Left forelimb (tissue), 1 donor: ENCODE measurements around the gene LRRC8B.
"Not testable (repeated sequence)": the region's sequence is repeated elsewhere in the genome, so short reads cannot be mapped to it uniquely, and the experiment has no call there.

Experiments used
- DNase-seq: peaks from one replicate; pipeline ENCODE4 v3.0.0-alpha.2; 2018; ENCODE audit warnings: low spot score

The LRRC8B gene

DNA sequence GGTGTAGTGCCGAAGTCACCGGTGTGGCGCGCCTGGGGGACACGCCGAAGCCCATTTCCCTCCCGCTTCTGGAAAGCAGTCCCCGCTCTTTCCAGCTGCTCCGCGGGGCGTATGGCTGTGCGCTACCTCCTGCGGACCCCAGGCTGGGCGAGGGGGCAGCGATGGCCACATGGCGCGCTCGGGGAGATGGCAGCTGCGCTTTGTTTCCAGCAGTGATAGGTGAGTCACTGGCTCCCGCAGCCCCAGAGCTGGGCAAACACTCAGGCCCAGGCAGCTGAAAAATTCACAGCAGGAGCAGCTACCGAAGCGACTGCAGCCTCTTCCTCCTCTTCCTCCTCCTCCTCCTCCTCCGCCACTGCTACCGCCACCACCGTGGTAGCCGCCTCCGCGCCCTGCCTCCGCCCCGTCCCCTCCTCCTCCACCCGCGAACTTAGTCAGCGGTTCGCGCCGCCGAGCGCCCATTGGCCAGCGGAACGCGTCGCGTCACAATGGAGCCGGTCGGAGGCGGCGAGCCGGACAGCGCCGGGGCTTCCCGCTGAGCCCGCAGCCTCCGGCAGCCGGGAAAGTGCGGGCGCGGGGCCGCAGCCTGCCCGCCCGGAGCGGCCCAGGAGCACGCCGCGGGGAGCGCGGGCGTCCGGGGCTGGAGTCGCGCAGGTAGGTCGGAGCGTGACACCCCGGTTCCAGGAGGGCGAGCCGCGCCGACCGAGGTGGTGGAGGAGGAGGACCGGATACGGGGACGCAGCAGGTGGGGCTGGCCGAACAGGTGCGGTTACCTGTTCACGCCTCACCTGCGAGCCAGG lies at the start of gene LRRC8B:
LRRC8B (plus strand) TSS at position 461 of the 800 bp plus-strand sequence. CDS start 57,822 bp downstream, outside the sequence.
- peak; percentile 92 for DNase-seq

- no peak for DNase-seq
Observed at GRCh38 chr1:89475269-89475668, 49.4 kb upstream of the LRRC8B start.

GRCh38 chr1:89476072-89476471 lies 48.6 kb upstream of the LRRC8B start:
- no peak for DNase-seq

DNA sequence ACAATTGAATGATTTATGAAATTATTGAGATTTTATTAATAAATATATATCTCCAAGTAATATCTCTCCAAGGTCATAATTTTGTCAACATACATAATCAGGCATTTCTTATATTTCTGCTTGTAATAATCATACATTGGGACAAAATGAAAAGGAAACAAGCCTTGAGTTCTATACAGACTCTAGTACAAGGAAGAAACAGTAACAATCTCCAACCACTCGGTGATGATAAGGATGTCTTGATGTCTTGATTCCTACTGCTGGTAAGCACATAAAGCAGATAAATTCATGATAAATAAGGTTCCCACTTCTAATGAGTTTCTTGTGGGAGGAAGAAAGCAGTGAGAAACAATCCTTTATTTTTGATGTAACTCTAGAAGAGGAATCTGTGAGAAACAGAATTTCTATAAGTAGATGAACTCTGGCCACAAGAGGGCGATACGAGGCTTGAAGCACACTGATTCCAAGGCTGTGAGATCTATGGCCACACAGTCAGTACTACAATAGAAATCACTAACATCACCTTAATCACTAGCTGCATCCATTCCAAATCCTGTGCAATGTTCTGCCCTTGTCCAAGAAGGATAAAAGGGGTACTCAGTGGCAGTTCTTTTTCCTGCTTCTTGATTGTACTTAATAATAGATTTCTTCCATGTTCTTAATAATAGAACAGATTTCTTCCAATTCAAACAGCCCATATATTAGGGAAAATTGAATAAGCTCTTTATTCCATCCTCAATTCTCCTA lies 41.4 kb upstream of the LRRC8B start:
- DNase-seq = no peak

- no peak for DNase-seq
Observed at GRCh38 chr1:89483757-89484077, 40.9 kb upstream of the LRRC8B start.

DNA sequence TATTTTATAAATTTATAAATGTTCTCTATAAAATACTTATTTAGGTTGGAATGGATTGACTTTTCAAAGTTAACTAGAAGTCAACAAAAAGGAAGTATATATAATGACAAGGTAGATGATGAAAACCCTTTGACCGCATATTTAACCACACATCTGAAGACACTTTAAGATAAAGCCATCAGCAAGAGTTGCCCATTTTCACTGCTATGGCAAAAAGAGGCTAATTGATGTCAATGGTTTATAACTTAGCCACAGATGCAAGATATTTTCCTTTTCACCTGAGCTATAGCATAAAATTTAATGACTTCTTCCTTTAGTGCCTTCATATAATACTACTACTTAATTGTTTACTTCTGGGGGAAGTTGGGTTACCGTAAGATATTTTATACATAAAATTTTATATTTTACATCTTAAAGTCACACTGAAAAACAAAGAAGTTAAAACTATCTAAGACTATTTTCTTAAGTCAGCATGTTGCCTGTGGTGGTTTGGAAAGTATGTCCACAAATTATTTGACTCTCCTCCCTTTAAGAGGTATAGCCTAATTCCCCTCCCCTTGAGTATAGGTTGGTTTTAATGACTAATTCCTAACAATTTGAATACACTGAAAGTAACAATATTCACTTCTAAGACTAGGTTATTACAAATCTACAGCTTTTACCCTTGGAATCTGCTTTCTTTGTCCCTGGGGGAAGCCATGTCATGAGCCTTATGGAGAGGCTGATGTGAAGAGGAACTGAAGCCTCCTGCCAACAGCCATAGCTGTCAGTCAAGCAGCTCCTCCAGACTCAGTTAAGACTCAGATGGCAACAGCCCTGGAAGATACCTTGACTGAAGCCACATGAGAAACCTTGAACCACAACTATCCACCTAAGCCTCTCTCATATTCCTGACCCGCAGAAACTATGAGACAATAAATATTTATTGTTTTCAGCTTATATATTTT lies 40.3 kb upstream of the LRRC8B start:
- DNase-seq = no peak

GRCh38 chr1:89487972-89488371 lies 36.7 kb upstream of the LRRC8B start:
- no peak for DNase-seq

GRCh38 chr1:89489047-89489729 lies 35.4 kb upstream of the LRRC8B start:
- no peak for DNase-seq

DNA sequence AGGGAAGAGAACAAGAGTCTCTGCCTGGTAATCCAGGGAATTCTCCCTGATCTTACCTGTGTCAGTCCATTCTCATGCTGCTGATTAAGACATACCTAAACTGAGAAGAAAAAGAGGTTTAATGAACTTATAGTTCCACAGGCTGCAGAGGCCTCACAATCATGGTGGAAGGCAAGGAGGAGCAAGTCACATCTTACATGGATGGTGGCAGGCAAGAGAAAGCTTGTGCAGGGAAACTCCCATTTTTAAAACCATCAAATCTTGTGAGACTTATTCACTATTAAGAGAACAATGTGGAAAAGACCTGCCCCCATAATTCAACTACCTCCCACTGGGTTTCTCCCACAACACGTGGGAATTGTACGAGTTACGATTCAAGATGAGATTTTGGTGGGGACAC lies 34.2 kb upstream of the LRRC8B start:
- no peak for DNase-seq

DNA sequence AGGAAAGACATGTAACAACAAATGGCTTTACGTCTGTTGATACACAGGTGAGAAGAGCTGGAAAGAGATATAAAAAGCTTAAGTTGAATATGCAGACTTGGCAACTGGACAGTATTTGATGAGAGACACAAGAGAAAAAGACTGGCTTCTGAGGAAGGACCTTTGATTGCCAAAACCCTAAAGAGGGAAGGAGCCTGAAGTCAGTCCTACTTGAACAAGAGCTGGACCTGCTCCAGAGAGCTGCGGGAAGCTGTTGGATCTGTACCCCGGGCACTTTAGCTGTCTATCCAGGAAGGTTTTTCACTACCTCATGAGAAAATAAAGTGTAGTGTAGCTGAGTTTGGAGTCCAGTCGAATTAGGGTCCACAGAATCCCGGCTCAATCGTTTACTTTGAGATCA lies 25.3 kb upstream of the LRRC8B start:
- no peak for DNase-seq

GRCh38 chr1:89502042-89502441 lies 22.6 kb upstream of the LRRC8B start:
- no peak for DNase-seq

DNA sequence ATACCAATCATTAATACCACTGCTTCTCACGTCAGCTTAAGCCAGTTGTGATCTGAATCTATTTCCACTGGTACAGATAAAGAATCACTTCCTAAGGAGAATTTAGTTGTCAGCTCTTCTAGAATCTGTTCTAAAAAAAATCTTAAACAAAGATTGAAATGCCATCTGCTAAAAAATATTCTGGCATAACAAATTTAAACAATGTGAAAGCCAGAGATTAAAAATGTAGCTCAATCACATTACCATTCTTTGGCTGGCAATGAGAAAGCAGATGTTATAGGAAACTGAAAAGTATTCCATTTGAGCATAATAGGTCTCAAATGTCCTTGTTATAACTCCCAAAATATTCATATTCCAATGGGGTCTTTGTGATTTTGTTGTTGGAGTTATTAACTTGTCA lies 21.7 kb upstream of the LRRC8B start:
- DNase-seq = no peak

DNA sequence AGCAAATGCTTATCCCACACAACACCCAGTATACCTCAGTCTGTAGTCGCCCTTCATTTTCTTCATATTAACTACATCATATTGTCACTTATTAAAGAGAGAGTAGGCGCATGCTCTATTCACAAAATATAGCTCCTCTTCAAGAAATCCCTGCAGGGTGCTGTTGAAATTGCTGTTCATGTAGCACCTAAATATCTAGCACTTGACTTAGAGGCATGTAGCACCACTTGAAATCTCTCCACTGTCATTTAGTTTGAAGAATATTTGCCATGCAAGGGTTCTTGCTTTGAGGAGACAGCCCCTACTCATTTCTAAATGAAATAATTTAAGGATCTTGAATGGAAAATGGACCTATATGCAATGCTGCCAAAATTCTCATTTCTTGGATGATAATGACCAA lies 20.9 kb upstream of the LRRC8B start:
- no peak for DNase-seq

DNA sequence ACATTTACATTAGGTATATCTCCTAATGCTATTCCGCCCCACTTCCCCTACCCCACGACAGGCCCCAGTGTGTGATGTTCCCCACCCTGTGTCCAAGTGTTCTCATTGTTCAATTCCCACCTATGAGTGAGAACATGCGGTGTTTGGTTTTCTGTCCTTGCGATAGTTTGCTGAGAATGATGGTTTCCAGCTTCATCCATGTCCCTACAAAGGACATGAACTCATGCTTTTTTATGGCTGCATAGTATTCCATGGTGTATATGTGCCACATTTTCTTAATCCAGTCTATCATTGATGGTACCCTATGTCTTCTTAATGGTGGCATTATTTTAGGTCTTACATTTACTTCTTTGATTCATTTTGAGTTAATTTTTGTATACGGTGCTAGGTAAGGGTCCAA lies 14.6 kb upstream of the LRRC8B start:
- not testable (repeated sequence) for DNase-seq

DNA sequence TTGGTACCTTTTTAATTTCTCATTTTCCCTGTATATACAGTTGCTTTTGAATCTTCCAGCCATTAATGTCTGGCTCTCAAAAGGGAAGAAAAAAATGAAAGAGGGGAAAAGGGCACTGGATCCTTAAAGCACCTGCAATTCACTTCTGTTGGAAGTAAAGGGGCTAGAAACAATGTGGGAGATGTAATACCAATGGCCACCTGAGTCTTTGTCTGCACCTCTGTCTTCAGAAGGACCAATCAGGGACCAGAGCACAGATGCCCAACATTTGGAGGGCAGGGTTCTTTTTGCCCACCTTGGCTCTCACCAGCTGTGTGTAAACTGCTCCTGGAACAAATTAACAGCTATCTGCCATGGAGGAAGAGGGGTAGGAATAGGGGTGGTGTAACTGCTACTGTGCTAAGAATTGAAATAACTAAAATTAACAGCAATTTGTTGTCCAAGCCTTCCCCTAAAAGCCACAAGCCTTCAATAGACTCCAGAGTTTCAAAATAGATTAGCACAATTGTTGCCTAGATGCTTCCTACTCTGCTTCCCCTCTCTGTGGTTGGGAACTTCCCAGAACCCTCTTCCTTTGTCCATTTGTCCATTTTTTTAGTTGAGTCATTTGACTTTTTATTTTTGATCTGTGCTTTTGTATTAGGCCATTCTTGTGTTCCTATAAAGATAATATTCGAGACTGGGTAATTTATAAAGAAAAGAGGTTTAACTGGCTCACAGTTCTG lies 11.5 kb upstream of the LRRC8B start:
- no peak for DNase-seq

DNA sequence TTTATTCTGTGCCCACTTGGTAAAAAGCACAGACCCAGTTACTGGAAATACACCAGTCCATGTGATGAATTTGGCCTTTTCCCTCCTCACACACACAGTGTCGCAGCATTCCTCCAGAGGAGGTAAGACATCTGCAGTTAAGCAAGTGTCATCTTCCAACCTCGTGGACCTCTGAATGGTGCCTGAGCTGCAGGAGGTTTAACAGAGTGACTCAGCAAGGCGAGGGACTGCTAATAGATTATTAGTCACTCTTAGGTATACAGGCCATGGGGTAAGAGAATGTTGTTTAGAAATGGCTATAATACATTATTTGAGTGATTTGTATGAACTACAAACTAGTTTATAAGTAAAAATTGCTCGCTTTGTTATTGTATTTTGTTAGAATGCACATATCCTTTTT lies 8.6 kb upstream of the LRRC8B start:
- no peak for DNase-seq

DNA sequence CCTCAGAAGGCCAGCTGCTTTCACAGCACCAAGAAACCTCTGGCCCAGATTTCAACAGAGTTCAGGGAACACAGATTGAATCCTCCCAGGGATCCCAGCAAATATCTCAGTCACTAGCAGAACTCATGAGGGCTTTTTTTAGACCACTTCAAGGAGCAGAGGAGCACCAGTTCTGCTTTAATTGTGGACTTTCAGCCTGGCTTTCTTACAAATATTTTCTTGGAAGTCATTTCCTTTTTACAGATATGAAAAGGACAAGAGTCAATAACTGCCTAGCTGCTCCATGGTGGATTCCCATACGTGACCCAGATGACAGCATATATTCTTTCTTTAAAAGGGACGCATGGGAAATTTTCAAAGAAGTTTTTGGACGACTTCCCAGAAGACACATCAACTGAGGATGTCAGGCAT lies 6.4 kb upstream of the LRRC8B start:
- DNase-seq = no peak

- no peak for DNase-seq
Observed at GRCh38 chr1:89519779-89520358, 4.8 kb upstream of the LRRC8B start.

DNA sequence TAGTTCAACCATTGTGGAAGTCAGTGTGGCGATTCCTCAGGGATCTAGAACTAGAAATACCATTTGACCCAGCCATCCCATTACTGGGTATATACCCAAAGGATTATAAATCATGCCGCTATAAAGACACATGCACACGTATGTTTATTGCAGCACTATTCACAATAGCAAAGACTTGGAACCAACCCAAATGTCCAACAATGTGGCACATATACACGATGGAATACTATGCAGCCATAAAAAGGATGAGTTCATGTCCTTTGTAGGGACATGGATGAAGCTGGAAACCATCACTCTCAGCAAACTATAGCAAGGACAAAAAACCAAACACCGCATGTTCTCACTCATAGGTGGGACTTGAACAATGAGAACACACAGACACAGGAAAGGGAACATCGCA lies 2.7 kb upstream of the LRRC8B start:
- DNase-seq = not testable (repeated sequence)

GRCh38 chr1:89523572-89524368 lies 859 bp upstream of the LRRC8B start:
- peak; percentile 65 for DNase-seq
